HG03039 (cell line): ENCODE measurements around the gene AMY2B.
"Not testable (repeated sequence)": the region's sequence is repeated elsewhere in the genome, so short reads cannot be mapped to it uniquely, and the experiment has no call there.

Source experiments
- ATAC-seq: cut with Tn5 transposase; IDR thresholded peaks from one replicate; pipeline ENCODE4 v1.9.1; 2021; ENCODE audit warnings: mild to moderate bottlenecking, moderate library complexity; ENCODE audit not compliant: unreplicated experiment

AMY2B gene

GRCh38 chr1:103616994-103617477 is 45.6 kb downstream of the AMY2B start, which contains the start of gene AMY2A:
TSS of gene AMY2A (plus strand) at chr1:103617427. CDS start at chr1:103617441, 14 bp downstream.
- ATAC-seq, result not testable (repeated sequence)

GRCh38 chr1:103627436-103627835 is 56.0 kb downstream of the AMY2B start:
- ATAC-seq, result not testable (repeated sequence)
